HUDEP-2 (cell line): Measurements from ENCODE around the gene KLC1.
A peak's percentile ranks its signal among the peaks of the same experiment; 100 is the strongest.

Experiments
- DNase-seq, 76 experiments: peaks; one replicate each; lab custom pipeline; 2025; ENCODE audit not compliant: unreplicated experiment in 76 of 76; lab: John Stamatoyannopoulos, UW

KLC1 gene

GRCh38 chr14:103731916-103732867, 103.2 kb downstream of the KLC1 start:
- DNase-seq: no peak

- no peak for DNase-seq
Observed at GRCh38 chr14:103732868-103733620, 104.0 kb downstream of the KLC1 start.

DNA sequence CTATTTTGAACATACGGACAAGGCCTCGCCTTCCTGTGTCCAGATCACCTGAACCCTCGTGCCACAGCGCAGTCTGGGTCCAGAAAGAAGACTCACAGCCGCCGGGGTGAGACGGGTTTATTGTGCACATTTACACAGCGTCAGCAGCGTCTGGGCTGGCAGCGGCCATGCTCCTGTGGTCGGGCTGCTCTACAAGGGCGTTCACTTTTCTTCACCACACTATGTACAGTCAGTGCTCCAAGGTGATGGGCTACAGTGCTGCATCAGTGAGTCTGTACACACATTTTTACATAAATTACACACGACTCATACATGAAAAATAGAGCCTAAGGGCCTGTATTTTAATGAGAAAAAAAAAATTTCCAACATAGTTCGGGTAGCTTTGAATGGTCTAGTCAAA, 104.6 kb downstream of the KLC1 start:
- no peak for DNase-seq

GRCh38 chr14:103734081-103734888, 105.3 kb downstream of the KLC1 start:
- DNase-seq: no peak

- DNase-seq: no peak
Observed at GRCh38 chr14:103735022-103735421, 106.0 kb downstream of the KLC1 start.

DNA sequence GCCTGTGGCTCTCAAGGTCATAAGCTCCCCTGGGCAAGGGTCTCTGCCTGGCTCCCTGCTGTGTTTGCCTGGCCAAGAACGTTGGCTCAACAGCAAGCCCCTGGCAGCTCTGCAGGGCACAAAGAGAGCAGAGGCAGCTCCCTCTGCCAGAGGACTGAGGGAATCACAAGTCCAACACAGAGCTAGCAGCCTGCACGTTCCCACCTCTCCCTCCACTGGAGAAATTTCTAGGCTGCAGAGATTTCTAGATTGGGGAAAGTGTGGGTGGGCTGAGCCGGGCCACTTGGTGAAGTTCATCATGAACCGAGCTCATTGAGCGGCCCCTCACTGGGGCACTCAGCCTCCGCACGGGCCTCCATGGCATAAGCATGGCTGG, 106.4 kb downstream of the KLC1 start:
- DNase-seq: peak in 1 of 76 experiments; percentile 15

- no peak for DNase-seq
Observed at GRCh38 chr14:103735815-103736545, 107.0 kb downstream of the KLC1 start.

DNA sequence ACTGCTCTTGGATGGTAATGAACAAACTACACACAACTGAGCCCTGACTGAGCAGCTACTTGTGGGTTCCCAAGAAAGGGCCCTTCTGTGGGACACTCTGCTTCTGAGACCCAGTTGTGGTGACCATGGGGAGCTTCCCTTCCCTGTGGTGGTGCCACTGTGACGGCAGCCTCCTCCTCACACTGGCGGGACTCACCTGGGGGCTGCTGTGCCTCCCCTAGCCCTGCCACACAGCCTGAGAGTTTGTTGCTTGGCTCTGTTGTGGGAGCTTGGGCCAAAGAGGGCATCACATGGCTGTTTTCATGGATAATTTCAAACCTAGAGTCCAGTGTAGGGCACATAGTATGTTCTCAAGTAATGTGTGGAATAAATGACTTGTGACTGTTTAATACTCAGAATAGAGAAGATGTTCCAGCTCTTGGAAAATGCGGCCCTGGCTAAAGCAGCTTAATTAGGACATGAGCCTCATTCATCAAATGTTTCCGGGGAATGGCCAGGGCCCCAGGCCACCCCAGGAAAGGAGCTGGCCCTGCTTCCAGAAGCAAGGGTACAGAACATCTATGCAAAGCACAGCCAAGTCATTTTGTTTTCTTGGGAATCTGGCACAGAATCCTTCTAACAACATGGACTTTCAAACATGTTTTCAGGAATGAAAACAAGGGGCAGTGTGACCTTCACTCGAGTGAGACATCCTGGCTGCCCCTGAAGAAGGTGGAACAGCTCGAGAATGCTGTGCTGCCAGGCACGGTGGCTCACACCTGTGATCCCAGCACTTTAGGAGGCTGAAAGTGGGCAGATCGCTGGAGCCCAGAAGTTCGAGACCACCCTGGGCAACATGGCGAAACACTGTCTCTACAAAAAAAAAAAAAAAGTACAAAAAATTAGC, 107.8 kb downstream of the KLC1 start:
- no peak for DNase-seq

DNA sequence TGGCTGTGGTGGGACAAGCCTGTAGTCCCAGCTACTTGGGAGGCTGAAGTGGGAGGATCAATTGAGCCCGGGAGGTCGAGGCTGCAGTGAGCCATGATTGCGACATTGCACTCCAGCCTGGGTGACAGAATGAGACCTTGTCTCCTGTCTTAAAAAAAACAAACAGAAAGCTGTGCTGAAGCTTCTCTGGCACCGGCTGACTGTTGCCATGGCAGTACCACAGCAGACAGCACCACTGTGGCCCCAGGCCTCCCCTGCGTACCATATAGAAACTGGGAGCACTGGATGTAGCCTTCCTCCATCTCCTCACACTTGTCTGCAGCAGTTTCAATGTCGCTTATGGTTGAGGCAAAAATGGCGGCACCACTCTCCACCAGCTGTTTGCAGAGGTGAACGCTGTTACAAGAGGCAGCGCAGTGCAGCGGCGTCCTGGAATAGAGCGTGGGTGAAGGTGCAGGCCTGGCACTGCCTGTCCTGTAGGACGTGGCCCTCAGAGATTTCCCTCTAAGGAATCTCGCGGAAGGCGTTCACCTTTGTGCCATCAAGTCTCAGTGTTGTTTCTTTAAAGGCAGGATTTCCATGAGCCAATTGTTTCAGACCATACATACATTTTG, 108.5 kb downstream of the KLC1 start:
- no peak for DNase-seq

DNA sequence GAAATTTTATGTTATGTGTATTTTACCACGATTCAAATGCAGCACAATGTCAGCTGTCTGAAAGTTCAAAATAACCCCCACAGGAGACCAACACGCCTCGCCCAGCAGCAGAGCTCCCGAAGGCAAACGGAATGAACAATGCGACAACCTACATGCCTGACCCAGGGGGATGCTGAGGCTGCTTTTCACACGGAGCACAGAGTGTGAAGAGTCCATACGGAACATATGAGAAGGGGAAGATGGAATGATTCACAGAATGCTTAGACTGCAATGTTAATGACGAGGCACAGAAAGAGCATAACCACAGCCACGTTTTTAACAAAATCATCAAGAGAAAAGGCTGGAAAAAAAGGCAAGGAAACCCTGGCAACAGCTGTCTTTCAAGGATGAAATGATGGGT, 109.2 kb downstream of the KLC1 start:
- no peak for DNase-seq

- no peak for DNase-seq
Observed at GRCh38 chr14:103738701-103739451, 109.9 kb downstream of the KLC1 start.

DNA sequence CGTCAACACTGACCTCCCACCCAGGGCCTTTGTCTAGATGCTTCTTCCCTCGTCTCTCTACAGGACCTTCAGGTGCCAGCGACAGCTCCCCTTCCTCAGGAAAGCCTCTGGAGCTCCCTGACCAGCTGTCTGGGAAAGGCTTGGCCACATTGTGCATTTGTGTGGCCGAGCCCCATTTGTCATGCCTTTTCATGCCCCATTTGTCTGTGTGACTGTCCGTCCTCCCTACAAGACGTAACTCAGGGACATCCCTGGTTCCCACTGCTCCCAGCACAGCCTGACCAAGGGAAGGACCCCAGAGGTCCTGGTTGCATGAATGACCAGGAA, 110.4 kb downstream of the KLC1 start:
- no peak for DNase-seq

DNA sequence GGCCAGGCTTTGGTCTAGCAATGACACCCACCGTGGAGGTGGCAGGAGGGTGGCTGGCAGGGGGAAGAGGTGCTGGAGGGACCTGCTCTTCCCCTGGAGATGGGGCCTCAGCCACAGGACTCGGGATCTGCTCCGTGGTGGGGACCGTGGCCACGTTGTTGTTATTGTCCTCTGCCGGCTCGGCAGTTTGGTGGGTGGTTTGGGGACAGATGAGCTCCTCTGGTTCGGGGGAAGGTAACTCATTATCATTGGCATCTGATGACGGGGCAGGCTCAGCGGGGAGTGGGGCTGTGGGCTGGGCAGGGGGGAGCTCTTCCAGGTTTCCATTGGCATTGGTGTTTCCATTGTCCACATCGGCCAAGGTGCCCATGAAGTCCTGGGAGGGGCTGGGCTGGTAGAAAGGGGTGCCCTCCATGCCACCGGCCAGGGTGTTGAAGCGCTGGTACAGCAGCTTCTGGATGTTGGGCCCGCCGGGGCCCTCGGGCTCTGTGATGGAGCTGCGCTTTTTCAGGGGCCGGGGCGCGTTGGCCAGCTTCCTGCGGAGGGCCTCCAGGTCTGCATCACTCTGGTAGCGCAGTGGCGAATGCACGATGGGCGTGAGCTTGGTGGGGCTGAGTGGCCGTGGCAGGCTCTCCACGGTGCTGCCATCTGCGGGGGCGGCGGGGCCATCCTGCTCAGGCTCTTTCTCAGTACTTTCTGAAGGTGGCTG, 110.9 kb downstream of the KLC1 start:
- no peak for DNase-seq

DNA sequence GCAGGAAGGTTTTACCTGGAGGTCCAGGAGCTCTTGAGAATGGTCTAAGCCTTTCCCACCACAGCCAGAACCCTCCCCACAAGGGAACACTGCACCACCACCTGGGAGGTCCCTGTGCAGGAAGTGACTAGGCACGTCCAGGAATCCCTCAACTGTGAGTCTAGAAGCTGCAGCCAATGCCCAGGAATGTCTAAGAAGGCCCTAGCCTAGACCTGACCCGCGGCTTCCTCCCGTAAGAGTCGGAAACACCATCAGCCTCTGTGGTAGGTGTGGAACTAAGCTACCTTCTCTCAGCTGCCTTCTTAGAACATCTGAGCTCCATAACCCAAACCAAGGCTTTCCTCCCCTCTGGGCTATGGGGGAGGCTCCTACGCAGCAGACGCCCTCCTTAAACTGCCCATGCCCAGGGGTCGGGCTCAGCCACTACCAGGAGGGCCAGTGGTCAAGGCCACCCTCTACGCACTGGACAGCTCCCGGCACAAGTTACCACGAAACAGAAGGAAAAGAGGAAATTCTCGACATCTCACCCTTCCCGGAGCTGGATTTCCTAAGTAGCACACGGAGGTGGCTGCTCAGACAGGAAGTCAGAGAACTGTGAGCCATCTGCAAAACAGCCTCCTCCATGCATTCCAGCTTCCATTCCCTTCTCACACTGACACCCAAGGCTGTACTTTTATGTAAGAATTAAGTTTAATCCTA, 112.1 kb downstream of the KLC1 start:
- no peak for DNase-seq

DNA sequence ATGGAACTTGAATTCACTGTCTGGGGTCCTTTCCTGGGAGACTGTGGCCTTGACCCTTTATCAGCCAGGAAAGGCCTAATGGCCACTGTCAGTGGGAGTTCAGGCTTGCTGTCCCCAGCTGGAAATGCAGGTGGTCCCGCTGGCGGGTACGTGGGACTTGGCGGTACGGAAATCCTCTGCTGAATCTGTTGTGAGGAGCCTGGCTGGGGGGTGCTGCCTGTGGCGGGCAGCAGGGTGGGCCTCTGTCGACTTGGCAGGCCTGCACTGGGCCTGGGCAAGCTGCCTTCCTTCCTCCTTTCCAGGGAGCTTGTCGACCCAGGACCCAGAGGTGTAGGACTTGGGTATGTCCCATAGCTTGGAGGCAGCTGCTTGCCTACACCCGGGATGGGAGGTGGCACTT, 112.9 kb downstream of the KLC1 start:
- no peak for DNase-seq

DNA sequence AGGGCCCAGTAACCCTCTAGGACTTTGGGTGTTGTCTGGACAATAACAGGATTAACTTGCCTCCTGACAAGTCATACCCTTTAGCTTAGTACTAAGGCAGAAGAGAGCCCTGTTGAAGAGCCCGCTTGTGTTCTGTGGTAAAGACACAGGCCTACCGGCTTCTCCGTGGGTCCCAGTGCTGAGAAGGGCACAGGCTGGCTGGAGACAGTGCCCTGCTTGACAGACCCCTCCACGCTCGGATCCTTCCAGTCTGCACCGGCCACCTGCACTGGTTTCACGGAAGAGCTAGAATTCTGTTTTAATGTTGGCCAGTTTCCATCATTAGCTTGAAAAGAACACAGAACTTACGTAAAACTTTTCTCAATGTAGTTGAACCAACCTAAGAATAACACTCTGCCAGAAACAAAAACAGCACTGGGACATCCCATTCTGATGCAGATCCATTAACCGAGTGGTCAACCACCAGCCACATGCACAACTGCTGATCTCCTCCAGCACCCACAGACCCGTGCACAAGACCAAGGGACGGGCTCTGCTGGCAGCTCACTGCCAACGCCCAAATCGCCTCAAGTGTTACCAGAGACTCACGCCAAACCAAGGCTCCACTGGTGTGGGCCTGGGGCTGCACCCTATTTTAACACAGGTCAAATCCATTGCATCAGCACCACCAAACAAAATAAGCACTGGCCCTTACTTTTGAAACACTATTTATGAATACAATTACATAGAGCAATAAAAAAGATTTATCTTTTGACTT, 113.7 kb downstream of the KLC1 start:
- no peak for DNase-seq

- DNase-seq: no peak
Observed at GRCh38 chr14:103743691-103744090, 114.7 kb downstream of the KLC1 start.
